Measurements from ENCODE around the gene RALGAPA2. TPM values are rescaled to one million over a fixed set of nuclear protein-coding genes. Genes with fewer than 3 reads are reported as not detected.

Gene RALGAPA2
- total RNA-seq, 1 donor from 2014 or later: 28.1 TPM

GRCh38 chr20:20395903-20396568 lies 316.4 kb downstream of the RALGAPA2 start:
- TF ChIP-seq, protein P1, sequence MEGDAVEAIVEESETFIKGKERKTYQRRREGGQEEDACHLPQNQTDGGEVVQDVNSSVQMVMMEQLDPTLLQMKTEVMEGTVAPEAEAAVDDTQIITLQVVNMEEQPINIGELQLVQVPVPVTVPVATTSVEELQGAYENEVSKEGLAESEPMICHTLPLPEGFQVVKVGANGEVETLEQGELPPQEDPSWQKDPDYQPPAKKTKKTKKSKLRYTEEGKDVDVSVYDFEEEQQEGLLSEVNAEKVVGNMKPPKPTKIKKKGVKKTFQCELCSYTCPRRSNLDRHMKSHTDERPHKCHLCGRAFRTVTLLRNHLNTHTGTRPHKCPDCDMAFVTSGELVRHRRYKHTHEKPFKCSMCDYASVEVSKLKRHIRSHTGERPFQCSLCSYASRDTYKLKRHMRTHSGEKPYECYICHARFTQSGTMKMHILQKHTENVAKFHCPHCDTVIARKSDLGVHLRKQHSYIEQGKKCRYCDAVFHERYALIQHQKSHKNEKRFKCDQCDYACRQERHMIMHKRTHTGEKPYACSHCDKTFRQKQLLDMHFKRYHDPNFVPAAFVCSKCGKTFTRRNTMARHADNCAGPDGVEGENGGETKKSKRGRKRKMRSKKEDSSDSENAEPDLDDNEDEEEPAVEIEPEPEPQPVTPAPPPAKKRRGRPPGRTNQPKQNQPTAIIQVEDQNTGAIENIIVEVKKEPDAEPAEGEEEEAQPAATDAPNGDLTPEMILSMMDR (conservative IDR thresholded peaks at IDR 0.05): no peak
- Mint-ChIP-seq H3K36me3 (no peaks in the 10 kb centered on the region), H3K9me3 (no peaks in the 10 kb centered on the region), H3K4me1 (ENCODE audit: unreplicated experiment) (peaks cover 17% of the 10 kb centered on the region), H3K27ac (no peak overlapping the region), H3K4me3 (no peak overlapping the region), H3K27me3 (no peaks in the 10 kb centered on the region)
- DNase-seq (ENCODE audit: extremely low spot score, unreplicated experiment): no peak

DNA sequence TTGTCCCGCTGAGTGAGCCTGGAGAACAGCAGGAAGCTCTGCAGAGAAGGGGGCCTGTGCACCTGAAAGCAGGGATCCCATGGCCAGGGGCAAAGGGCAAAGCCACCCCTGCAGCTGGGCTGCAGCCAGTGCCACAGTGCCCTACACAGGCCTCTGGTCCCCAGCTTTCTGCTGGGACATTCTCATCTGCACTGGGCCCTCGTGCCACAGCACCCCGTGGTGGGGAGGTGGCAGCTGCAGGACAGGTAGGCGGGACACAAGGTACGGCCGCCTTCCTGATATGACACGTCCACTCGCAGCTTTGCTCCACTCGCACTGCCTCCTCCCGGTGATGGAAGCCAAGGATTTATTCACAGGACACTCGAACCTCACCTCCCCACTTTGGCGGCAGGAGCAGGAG lies 317.4 kb downstream of the RALGAPA2 start:
- Mint-ChIP-seq H3K27ac (no peak overlapping the region), H3K4me3 (no peak overlapping the region), H3K27me3 (no peaks in the 10 kb centered on the region), H3K36me3 (no peaks in the 10 kb centered on the region), H3K4me1 (ENCODE audit: unreplicated experiment) (peaks cover 20% of the 10 kb centered on the region), H3K9me3 (no peaks in the 10 kb centered on the region)
- TF ChIP-seq, protein P1 (conservative IDR thresholded peaks at IDR 0.05): no peak
- DNase-seq (ENCODE audit: extremely low spot score, unreplicated experiment): no peak

GRCh38 chr20:20393207-20394120 lies 319.0 kb downstream of the RALGAPA2 start:
- Mint-ChIP-seq H3K27ac (no peak overlapping the region), H3K27me3 (no peaks in the 10 kb centered on the region), H3K9me3 (no peaks in the 10 kb centered on the region), H3K4me1 (ENCODE audit: unreplicated experiment) (peaks cover 14% of the 10 kb centered on the region), H3K4me3 (no peak overlapping the region), H3K36me3 (no peaks in the 10 kb centered on the region)
- no peak for DNase-seq (ENCODE audit: extremely low spot score, unreplicated experiment)
- TF ChIP-seq, protein P1 (conservative IDR thresholded peaks at IDR 0.05): no peak

DNA sequence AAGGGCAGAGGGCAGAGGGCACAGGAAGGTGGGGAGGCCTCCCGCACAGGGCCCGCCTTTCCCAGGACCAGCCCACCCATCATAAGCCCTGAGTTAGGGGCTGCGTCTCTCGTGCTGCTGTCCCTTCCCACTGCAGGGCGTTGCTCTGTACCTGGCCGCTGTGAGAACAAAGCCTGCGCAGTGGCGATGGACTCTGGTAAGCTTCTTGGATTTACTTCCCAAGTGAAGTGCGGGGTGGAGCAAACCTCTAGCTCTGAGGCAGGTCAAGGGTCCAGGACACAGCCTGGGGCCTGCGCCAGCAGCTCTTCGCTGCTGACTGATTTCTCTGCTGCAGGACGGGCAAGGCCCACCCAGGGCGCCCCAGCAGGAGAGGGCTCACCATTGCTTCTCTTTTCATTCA lies 320.7 kb downstream of the RALGAPA2 start:
- TF ChIP-seq, protein P1 (conservative IDR thresholded peaks at IDR 0.05): no peak
- H3K27me3 Mint-ChIP-seq: no peaks in the 10 kb centered on the region
- H3K36me3 Mint-ChIP-seq: no peaks in the 10 kb centered on the region
- H3K27ac Mint-ChIP-seq: no peak overlapping the region
- DNase-seq (ENCODE audit: extremely low spot score, unreplicated experiment): no peak
- no peak overlapping the region for H3K4me3 Mint-ChIP-seq
- H3K9me3 Mint-ChIP-seq: no peaks in the 10 kb centered on the region
- H3K4me1 Mint-ChIP-seq (ENCODE audit: unreplicated experiment): peaks cover 14% of the 10 kb centered on the region

DNA sequence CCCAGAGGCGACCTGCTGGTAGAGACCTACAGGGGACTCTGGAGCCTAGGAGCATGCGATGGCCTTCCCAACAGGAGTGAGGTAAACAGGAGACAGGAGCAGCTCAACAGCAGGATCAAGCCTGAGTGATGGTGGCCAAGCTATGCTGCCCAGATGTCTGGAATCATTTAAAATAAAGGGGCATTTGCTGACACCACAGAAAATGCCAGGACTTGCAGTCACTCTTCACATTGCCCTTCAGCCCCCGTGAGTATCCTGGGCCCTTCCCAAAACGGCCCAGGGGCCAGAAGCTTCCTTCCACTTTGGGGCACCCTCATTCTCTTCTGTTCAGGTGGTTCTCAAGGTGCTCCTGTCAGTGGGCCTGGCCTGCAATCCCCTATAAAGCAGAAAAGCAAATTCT lies 321.3 kb downstream of the RALGAPA2 start:
- DNase-seq (ENCODE audit: extremely low spot score, unreplicated experiment): no peak
- no peak overlapping the region for H3K4me3 Mint-ChIP-seq
- peaks cover 14% of the 10 kb centered on the region for H3K4me1 Mint-ChIP-seq (ENCODE audit: unreplicated experiment)
- H3K27ac Mint-ChIP-seq: no peak overlapping the region
- H3K27me3 Mint-ChIP-seq: no peaks in the 10 kb centered on the region
- H3K9me3 Mint-ChIP-seq: no peaks in the 10 kb centered on the region
- H3K36me3 Mint-ChIP-seq: no peaks in the 10 kb centered on the region
- TF ChIP-seq, protein P1 (conservative IDR thresholded peaks at IDR 0.05): no peak

Data from type B pancreatic cell (in vitro differentiated cells).